Omental fat pad (tissue), 4 donors: ENCODE measurements around the gene LRG1. TPM values are rescaled to one million over a fixed set of nuclear protein-coding genes. Genes with fewer than 3 reads are reported as not detected.

ENCODE experiments used
- ATAC-seq: fragments of 150-250 bp; one replicate; pipeline ENCODE4 v1.9.1; 2016; ENCODE audit warnings: mild to moderate bottlenecking, moderate library complexity; ENCODE audit not compliant: low FRiP score
- DNase-seq: peaks from one replicate; pipeline ENCODE4 v3.0.0-alpha.2; 2019; ENCODE audit warnings: low spot score
- total RNA-seq, 4 donors: library from RNA; depleted of rRNA; stranded (reverse); fragments of >200 nt; gene quantifications; one replicate each; pipeline ENCODE4 v1.1.0, GENCODE V29; 2016
- TF ChIP-seq, protein P1 (sequence below), 3 donors: fragments of 450-650 bp; IDR thresholded peaks; one replicate each; pipeline ENCODE4 v1.5.1; 2016 to 2017; ENCODE audit warnings: antibody characterized with exemption in 3 of 3, mild to moderate bottlenecking in 3 of 3, moderate library complexity in 2 of 3

The LRG1 gene
- total RNA-seq, 4 donors from 2014 or later, result 1.4 to 22.6 (median 5.4) TPM

DNA sequence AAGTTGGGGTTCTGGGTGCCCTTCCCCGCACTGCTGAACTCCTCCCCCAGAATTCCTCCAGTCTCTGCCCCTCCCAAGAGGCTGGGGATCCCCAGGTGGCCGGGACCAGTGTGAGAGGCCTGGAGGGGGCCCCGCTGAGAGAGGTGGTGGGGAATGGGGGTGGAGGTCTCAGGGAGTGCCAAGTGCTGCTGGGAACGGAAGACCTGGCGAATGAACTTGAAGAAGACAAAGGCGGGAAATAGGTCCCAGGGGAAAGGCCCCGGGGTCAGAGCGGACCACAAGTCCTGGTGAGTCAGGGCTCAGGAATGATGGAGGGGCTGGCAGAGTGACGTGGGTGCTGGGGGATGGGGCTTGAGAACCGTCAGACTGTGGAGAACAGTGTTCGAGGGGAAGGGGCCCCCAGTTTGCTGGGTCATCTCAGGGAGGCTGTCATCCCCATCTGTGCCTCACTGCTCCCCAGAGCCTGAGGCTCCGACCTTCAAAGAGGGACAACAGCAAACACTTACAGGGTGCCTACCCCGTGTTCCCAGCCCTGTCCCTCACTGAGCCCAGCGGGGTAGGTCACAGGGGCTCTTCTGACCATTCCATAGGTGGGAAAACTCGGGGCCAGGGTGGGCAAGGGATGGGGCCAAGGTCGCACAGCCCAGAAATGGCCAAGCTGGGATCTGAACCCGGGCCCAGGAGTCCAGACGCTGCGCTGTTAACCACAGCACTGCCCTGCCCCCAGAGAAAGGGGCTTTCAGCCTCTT lies 35.6 kb upstream of the LRG1 start:
- ATAC-seq, result peak; percentile 66

GRCh38 chr19:4573682-4574081 lies 33.8 kb upstream of the LRG1 start:
- no peak for DNase-seq
- TF ChIP-seq, protein P1, sequence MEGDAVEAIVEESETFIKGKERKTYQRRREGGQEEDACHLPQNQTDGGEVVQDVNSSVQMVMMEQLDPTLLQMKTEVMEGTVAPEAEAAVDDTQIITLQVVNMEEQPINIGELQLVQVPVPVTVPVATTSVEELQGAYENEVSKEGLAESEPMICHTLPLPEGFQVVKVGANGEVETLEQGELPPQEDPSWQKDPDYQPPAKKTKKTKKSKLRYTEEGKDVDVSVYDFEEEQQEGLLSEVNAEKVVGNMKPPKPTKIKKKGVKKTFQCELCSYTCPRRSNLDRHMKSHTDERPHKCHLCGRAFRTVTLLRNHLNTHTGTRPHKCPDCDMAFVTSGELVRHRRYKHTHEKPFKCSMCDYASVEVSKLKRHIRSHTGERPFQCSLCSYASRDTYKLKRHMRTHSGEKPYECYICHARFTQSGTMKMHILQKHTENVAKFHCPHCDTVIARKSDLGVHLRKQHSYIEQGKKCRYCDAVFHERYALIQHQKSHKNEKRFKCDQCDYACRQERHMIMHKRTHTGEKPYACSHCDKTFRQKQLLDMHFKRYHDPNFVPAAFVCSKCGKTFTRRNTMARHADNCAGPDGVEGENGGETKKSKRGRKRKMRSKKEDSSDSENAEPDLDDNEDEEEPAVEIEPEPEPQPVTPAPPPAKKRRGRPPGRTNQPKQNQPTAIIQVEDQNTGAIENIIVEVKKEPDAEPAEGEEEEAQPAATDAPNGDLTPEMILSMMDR (IDR thresholded peaks at IDR 0.05), result no peak
- no peak for ATAC-seq

More for the DNA sequence above, 35.6 kb upstream of the LRG1 start:
- peak; percentile 38 for DNase-seq
- TF ChIP-seq, protein P1 (IDR thresholded peaks at IDR 0.05), result no peak

DNA sequence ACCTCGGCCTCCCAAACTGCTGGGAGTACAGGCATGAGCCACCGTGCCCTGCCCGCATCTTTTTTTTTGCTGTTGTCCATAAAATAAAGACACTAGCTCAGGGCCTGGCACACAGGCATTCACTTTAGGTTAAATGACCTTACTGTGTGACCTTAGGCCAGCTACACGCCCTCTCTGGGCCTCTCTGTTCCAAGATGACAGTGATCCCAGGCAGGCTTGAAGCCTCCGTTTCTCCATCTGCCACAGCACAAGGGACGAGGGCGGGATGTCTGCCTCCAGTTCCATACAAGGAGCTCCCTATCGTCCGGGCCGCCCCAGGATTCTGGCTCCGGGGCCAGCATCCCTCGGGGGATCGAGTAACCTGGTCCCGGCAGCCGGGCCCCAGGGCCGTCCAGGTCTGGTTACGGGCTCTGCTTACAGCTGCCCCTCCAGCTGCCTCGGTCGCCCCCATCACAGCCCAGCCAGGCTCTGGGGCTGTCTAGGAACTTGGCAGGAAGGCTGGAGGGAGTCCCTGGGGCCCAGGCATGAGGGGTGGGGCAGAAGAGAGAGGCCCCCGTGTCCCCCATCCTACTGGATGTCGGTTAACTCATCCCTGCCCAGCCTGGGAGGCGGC lies 31.6 kb upstream of the LRG1 start:
- TF ChIP-seq, protein P1 (IDR thresholded peaks at IDR 0.05), result no peak
- DNase-seq, result no peak

DNA sequence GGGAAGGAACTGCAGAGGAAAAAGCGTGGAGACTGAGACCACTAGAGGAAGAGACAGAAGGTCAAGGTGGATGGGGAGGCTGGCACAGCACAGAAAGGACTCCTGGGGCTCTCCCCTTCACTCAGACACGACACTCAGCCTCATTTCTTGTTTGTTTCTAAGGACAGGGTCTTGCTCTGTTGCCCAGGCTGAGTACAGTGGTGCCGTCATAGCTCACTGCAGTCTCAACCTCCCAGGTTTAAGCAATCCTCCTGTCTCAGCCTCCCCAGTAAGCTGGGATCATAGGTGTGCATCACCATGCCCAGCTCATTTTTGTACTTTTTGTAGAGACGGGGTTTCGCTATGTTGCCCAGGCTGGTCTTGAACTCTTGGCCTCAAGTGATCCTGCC lies 31.1 kb upstream of the LRG1 start:
- DNase-seq (no peak), ATAC-seq (no peak)
- TF ChIP-seq, protein P1 (IDR thresholded peaks at IDR 0.05), result no peak

More for the DNA sequence above, 31.6 kb upstream of the LRG1 start:
- no peak for ATAC-seq

GRCh38 chr19:4570402-4570801 lies 30.6 kb upstream of the LRG1 start:
- no peak for ATAC-seq
- TF ChIP-seq, protein P1 (IDR thresholded peaks at IDR 0.05), result no peak
- DNase-seq, result no peak

- DNase-seq (no peak), ATAC-seq (no peak)
- TF ChIP-seq, protein P1 (IDR thresholded peaks at IDR 0.05), result no peak
Observed at GRCh38 chr19:4568886-4569285, 29.1 kb upstream of the LRG1 start.
